Central memory CD8-positive, alpha-beta T cell (primary cell): ENCODE measurements around the gene UGDH.
"Not testable (repeated sequence)": the region's sequence is repeated elsewhere in the genome, so short reads cannot be mapped to it uniquely, and the experiment has no call there.

Source experiments
- ATAC-seq: fragments of 150-1000 bp; cut with Tn5 transposase; replicated peaks from 2 replicates; pipeline ENCODE4 v1.10.0; 2022; ENCODE audit warnings: mild to moderate bottlenecking, moderate FRiP score, moderate number of reproducible peaks; ENCODE audit not compliant: poor library complexity, severe bottlenecking; ENCODE audit errors: extremely low read depth
- DNase-seq, 2 donors: peaks; one replicate each; pipeline ENCODE4 v3.0.0; 2021; ENCODE audit warnings: low spot score in 2 of 2
- H3K27ac Mint-ChIP-seq: one replicate; pipeline ENCODE4 v1.8.0; 2022; ENCODE audit warnings: low read depth, mild to moderate bottlenecking, moderate library complexity, mixed read lengths
- H3K27me3 Mint-ChIP-seq: one replicate; pipeline ENCODE4 v1.8.0; 2022; ENCODE audit warnings: mixed read lengths
- H3K36me3 Mint-ChIP-seq: one replicate; pipeline ENCODE4 v1.8.0; 2022; ENCODE audit warnings: mild to moderate bottlenecking, moderate library complexity, mixed read lengths; ENCODE audit not compliant: insufficient read depth
- H3K4me1 Mint-ChIP-seq: one replicate; pipeline ENCODE4 v1.8.0; 2022; ENCODE audit warnings: mixed read lengths
- H3K4me3 Mint-ChIP-seq: one replicate; pipeline ENCODE4 v1.8.0; 2022; ENCODE audit warnings: mild to moderate bottlenecking, moderate library complexity, mixed read lengths
- H3K9me3 Mint-ChIP-seq: one replicate; pipeline ENCODE4 v1.8.0; 2022; ENCODE audit warnings: mixed read lengths

UGDH gene

DNA sequence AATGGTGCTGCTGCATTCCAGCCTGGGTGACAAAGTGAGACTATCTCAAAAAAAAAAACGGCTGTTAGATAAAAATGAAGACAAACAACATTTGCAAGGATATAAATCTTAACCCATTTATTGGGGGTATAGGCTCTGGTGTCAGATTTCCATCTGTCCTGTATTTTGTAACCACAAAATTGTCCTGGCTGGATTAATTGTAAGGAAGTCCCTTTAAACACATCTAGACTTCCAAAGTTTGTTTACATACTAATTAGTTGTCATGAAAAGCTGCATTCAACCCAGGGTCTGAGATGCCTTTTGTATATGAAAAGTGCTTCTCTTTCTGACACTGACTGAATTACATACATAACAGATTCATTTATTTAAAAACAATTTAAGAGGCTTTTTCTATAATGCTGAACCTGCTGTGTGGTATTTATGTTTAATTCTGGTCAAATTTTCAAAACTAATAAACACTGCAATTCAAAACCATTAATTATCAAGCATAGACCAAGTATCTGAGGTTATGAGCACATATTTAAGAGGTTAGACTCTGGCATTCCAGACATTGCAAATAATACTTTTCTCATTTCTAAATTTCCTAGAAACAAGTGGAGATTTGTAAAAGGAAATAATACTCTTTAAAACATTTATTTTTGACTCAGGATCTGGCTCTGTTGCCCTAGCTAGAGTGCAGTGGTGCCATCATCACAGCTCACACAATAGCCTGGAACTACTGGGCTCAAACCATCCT lies 17.5 kb upstream of the UGDH start:
- no peak for DNase-seq
- no peak for ATAC-seq
- H3K4me1 Mint-ChIP-seq, result no peaks in the 10 kb centered on the region
- no peaks in the 10 kb centered on the region for H3K9me3 Mint-ChIP-seq
- no peak overlapping the region for H3K27ac Mint-ChIP-seq
- no peaks in the 10 kb centered on the region for H3K36me3 Mint-ChIP-seq
- no peak overlapping the region for H3K4me3 Mint-ChIP-seq
- H3K27me3 Mint-ChIP-seq, result no peaks in the 10 kb centered on the region

DNA sequence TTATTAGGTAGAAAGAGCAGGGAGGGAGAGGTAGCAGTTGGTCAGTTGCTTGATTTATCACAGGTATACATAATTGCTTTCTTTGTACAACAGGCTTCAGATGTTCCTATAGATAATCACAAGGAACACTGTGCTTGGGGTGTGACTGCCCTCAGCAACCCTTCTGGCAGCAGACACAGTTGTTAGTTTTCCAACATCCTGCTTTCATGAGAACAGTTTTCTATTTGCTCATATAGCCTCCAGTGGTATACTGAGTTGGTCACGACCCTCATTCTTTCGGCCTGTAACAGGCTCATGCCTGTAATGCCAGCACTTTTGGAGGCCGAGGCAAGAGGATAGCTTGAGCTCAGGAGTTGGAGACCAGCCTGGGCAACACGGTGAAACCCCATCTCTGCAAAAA lies 16.8 kb upstream of the UGDH start:
- H3K27me3 Mint-ChIP-seq, H3K4me3 Mint-ChIP-seq, H3K4me1 Mint-ChIP-seq, DNase-seq, H3K36me3 Mint-ChIP-seq, H3K9me3 Mint-ChIP-seq, ATAC-seq, H3K27ac Mint-ChIP-seq: not testable (repeated sequence)

DNA sequence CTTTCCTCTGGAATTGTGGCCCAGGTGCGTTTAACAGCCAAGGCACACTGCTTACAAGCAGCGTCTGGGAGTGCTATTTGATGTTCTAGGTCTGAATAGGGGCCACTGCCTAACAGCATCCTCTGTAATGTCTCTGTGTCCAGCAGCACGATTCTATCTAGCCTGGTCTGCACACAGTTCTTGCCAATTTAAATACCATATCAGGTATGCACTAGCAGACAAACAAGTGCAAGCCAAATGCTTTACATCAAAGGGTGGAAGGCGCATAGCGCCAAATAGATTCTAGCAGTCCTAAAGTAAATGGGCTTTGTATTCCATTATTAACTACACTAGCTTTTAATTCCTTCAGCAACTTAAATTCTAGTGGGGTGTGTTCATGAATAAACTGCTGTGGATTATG lies 15.8 kb upstream of the UGDH start:
- H3K4me3 Mint-ChIP-seq, result no peak overlapping the region
- ATAC-seq (no peak), DNase-seq (no peak)
- H3K27me3 Mint-ChIP-seq, result no peaks in the 10 kb centered on the region
- H3K36me3 Mint-ChIP-seq, result no peaks in the 10 kb centered on the region
- H3K27ac Mint-ChIP-seq, result no peak overlapping the region
- no peaks in the 10 kb centered on the region for H3K4me1 Mint-ChIP-seq
- H3K9me3 Mint-ChIP-seq, result no peaks in the 10 kb centered on the region

DNA sequence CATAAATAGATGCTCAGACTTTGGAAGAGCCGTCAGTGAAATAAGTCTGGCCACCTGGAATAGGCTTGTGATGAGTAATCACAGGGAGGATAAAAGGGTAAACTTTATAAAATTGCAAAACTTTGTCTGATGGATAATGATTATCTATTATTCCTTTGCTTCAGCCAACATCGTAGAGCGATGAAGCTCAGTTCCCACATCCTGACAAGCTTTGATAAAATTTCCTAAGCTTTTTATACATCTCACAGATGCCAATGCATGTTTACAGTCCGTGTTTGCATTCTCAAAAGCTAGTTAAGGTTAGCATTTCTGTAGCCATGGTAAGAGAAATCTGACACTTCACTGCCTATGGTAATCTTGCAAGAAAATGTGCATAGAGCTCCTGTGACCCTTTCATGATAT lies 15.4 kb upstream of the UGDH start:
- DNase-seq (no peak), ATAC-seq (no peak)
- Mint-ChIP-seq H3K27ac (no peak overlapping the region), H3K9me3 (no peaks in the 10 kb centered on the region), H3K4me1 (no peaks in the 10 kb centered on the region), H3K36me3 (no peaks in the 10 kb centered on the region), H3K27me3 (no peaks in the 10 kb centered on the region), H3K4me3 (no peak overlapping the region)

DNA sequence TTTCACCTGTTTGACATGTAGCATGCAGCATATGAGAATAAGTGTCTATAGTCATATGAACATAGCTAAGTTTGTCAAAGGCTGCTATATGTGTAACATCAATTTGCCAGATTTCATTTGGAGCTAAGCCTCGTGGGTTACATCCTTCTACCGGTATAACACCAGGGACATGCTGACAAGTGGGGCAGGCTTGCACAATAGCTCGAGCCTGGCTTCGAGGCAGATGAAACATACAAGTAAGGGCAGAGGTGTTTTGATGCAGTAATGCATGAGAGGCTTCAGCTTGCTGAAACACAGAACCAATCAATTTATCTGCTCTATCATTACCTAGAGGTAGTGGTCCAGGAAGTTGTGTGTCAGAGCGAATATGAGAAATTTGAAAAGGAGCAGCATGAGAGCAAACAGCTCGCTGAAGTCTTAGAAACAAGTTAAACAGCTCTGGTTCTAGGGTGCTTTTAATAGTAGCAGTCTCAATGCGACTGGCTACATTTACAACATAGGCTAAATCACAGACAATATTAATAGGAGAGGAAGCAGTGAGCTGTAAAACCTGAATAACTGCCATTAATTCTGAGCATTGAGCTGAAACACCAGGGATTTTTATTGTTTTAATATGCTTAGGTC lies 14.9 kb upstream of the UGDH start:
- Mint-ChIP-seq H3K27me3 (no peaks in the 10 kb centered on the region), H3K4me3 (no peak overlapping the region), H3K36me3 (no peaks in the 10 kb centered on the region), H3K9me3 (no peaks in the 10 kb centered on the region), H3K4me1 (no peaks in the 10 kb centered on the region), H3K27ac (no peak overlapping the region)
- DNase-seq, result no peak
- ATAC-seq, result no peak

DNA sequence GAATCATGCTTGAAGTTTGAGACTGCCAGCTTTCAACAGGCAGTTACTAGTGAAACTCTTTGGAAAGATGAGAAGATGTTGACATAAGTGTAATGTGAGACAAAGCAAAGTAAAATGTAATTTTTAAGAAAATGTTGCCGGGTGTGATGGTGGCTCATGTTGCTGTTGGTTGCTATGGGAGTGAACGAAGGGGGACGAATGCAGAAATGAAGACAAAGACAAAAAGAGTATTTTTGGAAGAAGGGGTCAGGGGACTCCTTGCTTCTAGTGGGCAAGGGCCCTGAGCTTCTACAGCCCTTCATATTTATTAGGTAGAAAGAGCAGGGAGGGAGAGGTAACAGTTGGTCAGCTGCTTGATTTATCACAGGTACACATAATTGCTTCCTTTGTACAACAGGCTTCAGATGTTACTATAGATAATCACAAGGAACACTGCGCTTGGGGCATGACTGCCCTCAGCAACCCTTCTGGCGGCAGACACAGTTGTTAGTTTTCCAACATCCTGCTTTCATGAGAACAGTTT lies 11.9 kb upstream of the UGDH start:
- no peaks in the 10 kb centered on the region for H3K4me1 Mint-ChIP-seq
- H3K4me3 Mint-ChIP-seq, result no peak overlapping the region
- no peaks in the 10 kb centered on the region for H3K36me3 Mint-ChIP-seq
- ATAC-seq (no peak), DNase-seq (no peak)
- H3K27me3 Mint-ChIP-seq, result no peaks in the 10 kb centered on the region
- no peak overlapping the region for H3K27ac Mint-ChIP-seq
- H3K9me3 Mint-ChIP-seq, result no peaks in the 10 kb centered on the region

DNA sequence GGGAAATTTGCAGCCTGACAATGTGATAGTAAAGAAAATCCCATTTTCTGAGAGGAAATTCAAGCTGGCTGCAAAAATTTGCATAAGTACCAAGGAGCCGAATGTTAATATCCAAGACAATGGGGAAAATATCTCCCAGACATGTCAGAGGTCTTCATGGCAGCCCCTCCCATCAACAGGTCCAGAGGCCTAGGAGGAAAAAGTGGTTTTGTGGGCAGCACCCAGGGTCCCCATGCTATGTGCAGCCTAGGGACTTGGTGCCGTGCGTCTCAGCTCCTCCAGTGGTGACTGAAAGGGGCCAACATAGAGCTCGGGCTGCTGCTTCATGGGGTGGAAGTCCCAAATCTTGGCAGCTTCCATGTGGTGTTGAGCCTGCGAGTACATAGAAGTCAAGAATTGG lies 6.3 kb upstream of the UGDH start:
- H3K4me1 Mint-ChIP-seq, result peaks cover 1% of the 10 kb centered on the region
- no peaks in the 10 kb centered on the region for H3K27me3 Mint-ChIP-seq
- no peak for ATAC-seq
- H3K36me3 Mint-ChIP-seq, result no peaks in the 10 kb centered on the region
- DNase-seq, result no peak
- H3K4me3 Mint-ChIP-seq, result no peak overlapping the region
- no peak overlapping the region for H3K27ac Mint-ChIP-seq
- peaks cover 8% of the 10 kb centered on the region for H3K9me3 Mint-ChIP-seq

DNA sequence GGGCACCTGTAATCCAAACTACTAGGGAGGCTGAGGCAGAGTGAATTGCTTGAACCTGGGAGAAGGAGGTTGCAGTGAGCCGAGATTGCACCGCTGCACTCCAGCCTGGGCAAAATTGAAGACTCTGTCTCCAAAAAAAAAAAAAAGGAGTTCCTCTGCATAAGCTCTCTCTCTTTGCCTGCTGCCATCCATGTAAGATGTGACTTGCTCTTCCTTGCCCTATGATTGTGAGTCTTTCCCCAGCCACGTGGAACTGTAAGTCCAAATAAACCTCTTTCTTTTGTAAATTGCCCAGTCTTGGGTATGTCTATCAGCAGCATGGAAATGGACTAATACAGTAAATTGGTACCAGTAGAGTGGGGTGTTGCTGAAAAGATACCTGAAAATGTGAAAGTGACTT lies 5.0 kb upstream of the UGDH start:
- not testable (repeated sequence) for DNase-seq, H3K9me3 Mint-ChIP-seq, H3K4me3 Mint-ChIP-seq, H3K4me1 Mint-ChIP-seq, ATAC-seq, H3K27me3 Mint-ChIP-seq, H3K36me3 Mint-ChIP-seq, H3K27ac Mint-ChIP-seq

DNA sequence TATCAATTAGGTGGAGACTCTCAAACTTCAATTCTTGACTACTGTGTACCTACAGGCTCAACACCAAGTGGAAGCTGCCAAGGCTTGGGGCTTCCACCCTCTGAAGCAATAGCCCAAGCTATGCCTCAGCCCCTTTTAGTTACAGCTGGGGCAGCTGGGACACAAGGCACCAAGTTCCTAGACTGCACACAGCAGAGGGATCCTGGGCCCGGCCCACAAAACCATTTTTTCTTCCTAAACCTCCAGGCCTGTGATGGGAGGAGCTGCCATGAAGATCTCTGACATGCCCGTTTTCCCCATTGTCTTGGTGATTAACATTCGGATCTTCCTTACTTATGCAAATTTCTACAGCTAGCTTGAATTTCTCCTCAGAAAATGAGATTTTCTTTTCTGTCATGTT lies 3.4 kb upstream of the UGDH start:
- Mint-ChIP-seq H3K27me3 (no peaks in the 10 kb centered on the region), H3K4me3 (no peak overlapping the region), H3K36me3 (peaks cover 3% of the 10 kb centered on the region), H3K9me3 (peaks cover 8% of the 10 kb centered on the region), H3K27ac (no peak overlapping the region), H3K4me1 (peaks cover 23% of the 10 kb centered on the region)
- ATAC-seq, result no peak
- no peak for DNase-seq

DNA sequence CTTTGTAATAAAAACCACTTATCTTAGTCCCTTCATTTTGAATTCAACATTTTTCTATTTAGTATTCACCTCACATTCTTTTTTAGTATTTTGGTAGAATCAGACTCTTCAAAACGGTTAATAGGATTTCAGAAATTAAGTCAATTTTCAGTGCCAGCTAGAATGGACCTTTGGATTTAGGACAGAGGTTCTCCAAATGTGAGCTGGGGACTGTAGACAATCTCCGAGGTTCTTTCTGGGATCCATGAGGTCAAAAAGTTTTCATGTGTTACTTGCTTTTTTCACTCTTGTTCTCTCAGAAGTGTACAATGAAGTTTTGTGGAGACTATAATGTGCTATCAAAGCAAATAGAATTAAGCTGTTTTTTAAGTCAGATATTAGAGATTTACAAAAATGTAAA lies 2.3 kb upstream of the UGDH start:
- Mint-ChIP-seq H3K4me1 (peaks cover 24% of the 10 kb centered on the region), H3K27ac (no peak overlapping the region), H3K27me3 (no peaks in the 10 kb centered on the region), H3K9me3 (peaks cover 8% of the 10 kb centered on the region), H3K4me3 (no peak overlapping the region), H3K36me3 (peaks cover 3% of the 10 kb centered on the region)
- ATAC-seq, result no peak
- DNase-seq, result no peak

DNA sequence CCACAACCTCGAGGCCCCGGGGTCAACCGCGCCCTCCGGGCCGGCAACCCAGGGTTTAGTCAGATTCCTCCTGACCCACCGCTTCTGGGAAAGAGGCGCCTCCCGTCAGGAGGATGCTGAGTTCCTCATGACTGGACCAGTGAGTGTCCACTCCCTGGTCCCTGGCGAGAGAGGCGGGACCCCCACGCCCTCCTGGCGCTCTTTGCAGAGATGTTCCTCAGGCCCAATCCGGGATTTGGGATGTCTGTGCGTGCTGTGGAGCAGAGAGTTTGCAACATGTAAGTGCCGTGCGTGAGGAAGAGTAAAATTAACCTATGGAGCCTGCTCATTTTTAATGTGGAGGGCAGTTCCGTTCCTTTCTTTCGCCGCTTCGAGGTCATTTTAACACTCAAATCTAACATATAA lies 824 bp upstream of the UGDH start:
- Mint-ChIP-seq H3K9me3 (peaks cover 8% of the 10 kb centered on the region), H3K4me3 (peak overlapping the region; percentile 99), H3K27ac (no peak overlapping the region), H3K36me3 (peaks cover 3% of the 10 kb centered on the region), H3K27me3 (no peaks in the 10 kb centered on the region), H3K4me1 (peaks cover 24% of the 10 kb centered on the region)
- ATAC-seq (no peak), DNase-seq (peak in 1 of 2 donors; percentile 15)

DNA sequence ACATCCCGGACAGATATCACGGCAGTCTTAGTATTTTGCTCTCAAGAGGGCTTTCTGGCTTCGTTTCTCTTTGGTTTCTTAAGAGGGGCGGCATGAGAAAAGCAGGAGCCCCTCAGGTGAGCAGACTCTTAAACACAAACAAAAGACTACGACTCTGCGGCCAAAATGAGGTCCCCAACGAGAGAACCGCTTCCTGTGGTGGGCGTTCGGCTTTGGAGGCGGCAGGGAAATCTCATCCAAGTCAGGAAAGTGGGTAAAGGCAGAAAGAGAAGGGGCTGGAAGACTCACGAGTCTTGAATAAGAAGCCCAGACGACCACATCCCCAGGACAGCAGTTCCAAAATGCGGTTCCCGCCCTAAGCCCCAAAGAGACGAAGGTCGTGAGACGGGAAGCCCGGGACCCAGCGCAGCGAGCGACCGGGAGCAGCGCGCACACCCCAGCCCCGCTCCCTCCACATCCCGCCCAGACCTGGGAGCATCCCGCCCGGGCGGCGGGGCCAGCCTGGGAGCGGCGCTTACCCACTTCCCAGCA lies 409 bp downstream of the UGDH start:
- Mint-ChIP-seq H3K27ac (peak overlapping the region; percentile 89), H3K36me3 (peaks cover 3% of the 10 kb centered on the region), H3K9me3 (peaks cover 8% of the 10 kb centered on the region), H3K4me1 (peaks cover 24% of the 10 kb centered on the region), H3K4me3 (peak overlapping the region; percentile 99), H3K27me3 (no peaks in the 10 kb centered on the region)
- ATAC-seq (peak; percentile 18), DNase-seq (no peak)
